Measurements from ENCODE around the gene KCNT2. TPM values are rescaled to one million over a fixed set of nuclear protein-coding genes. Genes with fewer than 3 reads are reported as not detected.

KCNT2 gene
- total RNA-seq, 4 donors from 2014 or later: 1.6 to 20.9 (median 8.9) TPM

- TF ChIP-seq CTCF (IDR thresholded peaks at IDR 0.05): no peak
- DNase-seq (ENCODE audit: low spot score): no peak
- ATAC-seq (ENCODE audit: low FRiP score): no peak
Observed at GRCh38 chr1:196619721-196620120, 11.5 kb upstream of the KCNT2 start.

GRCh38 chr1:196611873-196612272, 3.6 kb upstream of the KCNT2 start:
- DNase-seq (ENCODE audit: low spot score): no peak
- no peak for TF ChIP-seq CTCF (IDR thresholded peaks at IDR 0.05)
- no peak for ATAC-seq (ENCODE audit: low FRiP score)

GRCh38 chr1:196609370-196609737, 1.1 kb upstream of the KCNT2 start:
- ATAC-seq (ENCODE audit: low FRiP score) (peak; percentile 14), DNase-seq (ENCODE audit: low spot score) (no peak)
- no peak for TF ChIP-seq CTCF (IDR thresholded peaks at IDR 0.05)

- ATAC-seq (ENCODE audit: low FRiP score) (no peak), DNase-seq (ENCODE audit: low spot score) (no peak)
- no peak for TF ChIP-seq CTCF (IDR thresholded peaks at IDR 0.05)
Observed at GRCh38 chr1:196607981-196608380, 259 bp downstream of the KCNT2 start.

- ATAC-seq (ENCODE audit: low FRiP score) (no peak), DNase-seq (ENCODE audit: low spot score) (no peak)
- TF ChIP-seq CTCF (IDR thresholded peaks at IDR 0.05): no peak
Observed at GRCh38 chr1:196603651-196604050, 4.6 kb downstream of the KCNT2 start.

GRCh38 chr1:196598942-196599748, 9.1 kb downstream of the KCNT2 start:
- ATAC-seq (ENCODE audit: low FRiP score): no peak
- no peak for TF ChIP-seq CTCF (IDR thresholded peaks at IDR 0.05)

GRCh38 chr1:196594700-196595099, 13.5 kb downstream of the KCNT2 start:
- ATAC-seq (ENCODE audit: low FRiP score) (no peak), DNase-seq (ENCODE audit: low spot score) (no peak)
- no peak for TF ChIP-seq CTCF (IDR thresholded peaks at IDR 0.05)

More at GRCh38 chr1:196598942-196599748, 9.1 kb downstream of the KCNT2 start:
- DNase-seq (ENCODE audit: low spot score): no peak
